Activated T-helper 2 cell treated with anti-CD3 and anti-CD28 coated beads, Interferon-gamma antibody, Interleukin-2, Interleukin-4, amounts not matched to agents 10 μg/mL and 5 μg/mL and 100 μg/mL, durations not matched to agents 14 hours and 24 hours and 36 hours (primary cell): ENCODE results near the gene PCGF1. TPM values are rescaled to one million over a fixed set of nuclear protein-coding genes. Genes with fewer than 3 reads are reported as not detected.

ENCODE experiments used
- DNase-seq: peaks from one replicate; pipeline ENCODE4 v3.0.0; 2021; ENCODE audit warnings: low spot score
- H3K27ac Mint-ChIP-seq: one replicate; pipeline ENCODE4 v1.8.0; 2021; ENCODE audit warnings: mixed read lengths
- H3K27me3 Mint-ChIP-seq: one replicate; pipeline ENCODE4 v1.8.0; 2021; ENCODE audit warnings: low read depth, mixed read lengths
- H3K36me3 Mint-ChIP-seq: one replicate; pipeline ENCODE4 v1.8.0; 2021; ENCODE audit warnings: low read depth, mixed read lengths
- H3K4me1 Mint-ChIP-seq: one replicate; pipeline ENCODE4 v1.8.0; 2021; ENCODE audit warnings: low read depth, mixed read lengths
- H3K4me3 Mint-ChIP-seq: one replicate; pipeline ENCODE4 v1.8.0; 2021; ENCODE audit warnings: low read depth, mild to moderate bottlenecking, moderate library complexity, mixed read lengths
- H3K9me3 Mint-ChIP-seq: one replicate; pipeline ENCODE4 v1.8.0; 2021; ENCODE audit warnings: mixed read lengths
- intact Hi-C: fragments of 100-400 bp; cut with micrococcal nuclease; formaldehyde crosslinking; loops from one replicate; pipeline ENCODE4 v1.15.1; 2023
- total RNA-seq: library from RNA; stranded (reverse); gene quantifications from 2 replicates; pipeline ENCODE4 v1.2.3, GENCODE V29; 2022

Gene PCGF1
- total RNA-seq, 1 donor from 2014 or later = 39.7 TPM

GRCh38 chr2:74522516-74522915 is 15.0 kb upstream of the PCGF1 start:
- no peak for DNase-seq
- peaks cover 23% of the 10 kb centered on the region for H3K36me3 Mint-ChIP-seq
- H3K9me3 Mint-ChIP-seq = no peaks in the 10 kb centered on the region
- H3K27me3 Mint-ChIP-seq = peaks cover 25% of the 10 kb centered on the region
- peaks cover 14% of the 10 kb centered on the region for H3K4me1 Mint-ChIP-seq
- no peak overlapping the region for H3K27ac Mint-ChIP-seq
- intact Hi-C loops = no loop called here
- no peak overlapping the region for H3K4me3 Mint-ChIP-seq

- intact Hi-C loops = no loop called here
- Mint-ChIP-seq H3K36me3 (peaks cover 14% of the 10 kb centered on the region), H3K27me3 (peaks cover 54% of the 10 kb centered on the region), H3K27ac (no peak overlapping the region), H3K4me3 (peak overlapping the region; percentile 68), H3K9me3 (no peaks in the 10 kb centered on the region), H3K4me1 (peaks cover 13% of the 10 kb centered on the region)
- no peak for DNase-seq
Observed at GRCh38 chr2:74516650-74517049, 9.2 kb upstream of the PCGF1 start.

GRCh38 chr2:74515981-74516633 is 8.6 kb upstream of the PCGF1 start:
- H3K4me3 Mint-ChIP-seq = peak overlapping the region; percentile 68
- peak; percentile 65 for DNase-seq
- H3K4me1 Mint-ChIP-seq = peaks cover 15% of the 10 kb centered on the region
- intact Hi-C loops = loop anchor here (2.0 kb wide), 1 partner anchor 13 kb away; the partner anchor contains the start of genes AUP1 and HTRA2
- H3K27ac Mint-ChIP-seq = no peak overlapping the region
- H3K36me3 Mint-ChIP-seq = peaks cover 14% of the 10 kb centered on the region
- H3K9me3 Mint-ChIP-seq = no peaks in the 10 kb centered on the region
- peaks cover 60% of the 10 kb centered on the region for H3K27me3 Mint-ChIP-seq

GRCh38 chr2:74515271-74515980 is 7.9 kb upstream of the PCGF1 start:
- intact Hi-C loops = loop anchor here (2.0 kb wide), 1 partner anchor 13 kb away; the partner anchor contains the start of genes AUP1 and HTRA2
- peaks cover 14% of the 10 kb centered on the region for H3K36me3 Mint-ChIP-seq
- no peaks in the 10 kb centered on the region for H3K9me3 Mint-ChIP-seq
- DNase-seq = no peak
- H3K27ac Mint-ChIP-seq = no peak overlapping the region
- peaks cover 20% of the 10 kb centered on the region for H3K4me1 Mint-ChIP-seq
- H3K4me3 Mint-ChIP-seq = peak overlapping the region; percentile 77
- peaks cover 62% of the 10 kb centered on the region for H3K27me3 Mint-ChIP-seq

GRCh38 chr2:74514368-74515270 is 7.1 kb upstream of the PCGF1 start, which contains the start of gene TLX2:
Gene TLX2 (plus strand): TSS chr2:74514450. CDS start chr2:74514807, 357 bp downstream.
- no peak for DNase-seq
- Mint-ChIP-seq H3K27me3 (peaks cover 59% of the 10 kb centered on the region), H3K4me3 (peak within 1 kb of the TSS; percentile 77), H3K4me1 (peaks cover 23% of the 10 kb centered on the region), H3K36me3 (peaks cover 14% of the 10 kb centered on the region), H3K9me3 (no peaks in the 10 kb centered on the region), H3K27ac (no peak within 1 kb of the TSS)
- intact Hi-C loops = loop anchor here (1.0 to 2.0 kb wide), 2 partner anchors 14 to 15 kb away; partner anchors contain the start of genes AUP1, HTRA2 and LBX2

- Mint-ChIP-seq H3K4me1 (peaks cover 25% of the 10 kb centered on the region), H3K36me3 (peaks cover 14% of the 10 kb centered on the region), H3K27ac (no peak overlapping the region), H3K9me3 (no peaks in the 10 kb centered on the region), H3K27me3 (peaks cover 54% of the 10 kb centered on the region), H3K4me3 (peak overlapping the region; percentile 51)
- intact Hi-C loops = loop anchor here (1.0 to 2.0 kb wide), 2 partner anchors 14 to 15 kb away; partner anchors contain the start of genes AUP1, HTRA2 and LBX2
- no peak for DNase-seq
Observed at GRCh38 chr2:74513605-74514367, 6.3 kb upstream of the PCGF1 start.

GRCh38 chr2:74512744-74513604 is 5.5 kb upstream of the PCGF1 start:
- no peak overlapping the region for H3K27ac Mint-ChIP-seq
- H3K36me3 Mint-ChIP-seq = peaks cover 14% of the 10 kb centered on the region
- H3K9me3 Mint-ChIP-seq = no peaks in the 10 kb centered on the region
- intact Hi-C loops = no loop called here
- peak overlapping the region; percentile 51 for H3K4me3 Mint-ChIP-seq
- no peak for DNase-seq
- H3K4me1 Mint-ChIP-seq = peaks cover 31% of the 10 kb centered on the region
- peaks cover 50% of the 10 kb centered on the region for H3K27me3 Mint-ChIP-seq

- Mint-ChIP-seq H3K27ac (no peak overlapping the region), H3K4me1 (peaks cover 35% of the 10 kb centered on the region), H3K27me3 (peaks cover 37% of the 10 kb centered on the region), H3K4me3 (no peak overlapping the region), H3K9me3 (no peaks in the 10 kb centered on the region), H3K36me3 (peaks cover 19% of the 10 kb centered on the region)
- intact Hi-C loops = no loop called here
- DNase-seq = no peak
Observed at GRCh38 chr2:74511104-74511989, 3.9 kb upstream of the PCGF1 start.

- peaks cover 22% of the 10 kb centered on the region for H3K36me3 Mint-ChIP-seq
- intact Hi-C loops = no loop called here
- no peak overlapping the region for H3K4me3 Mint-ChIP-seq
- no peaks in the 10 kb centered on the region for H3K9me3 Mint-ChIP-seq
- H3K27me3 Mint-ChIP-seq = peaks cover 33% of the 10 kb centered on the region
- no peak for DNase-seq
- H3K4me1 Mint-ChIP-seq = peaks cover 35% of the 10 kb centered on the region
- H3K27ac Mint-ChIP-seq = no peak overlapping the region
Observed at GRCh38 chr2:74510272-74510671, 2.8 kb upstream of the PCGF1 start.

- peaks cover 36% of the 10 kb centered on the region for H3K36me3 Mint-ChIP-seq
- H3K4me1 Mint-ChIP-seq = peaks cover 47% of the 10 kb centered on the region
- no peaks in the 10 kb centered on the region for H3K9me3 Mint-ChIP-seq
- peak overlapping the region; percentile 97 for H3K4me3 Mint-ChIP-seq
- H3K27ac Mint-ChIP-seq = peak overlapping the region; percentile 100
- H3K27me3 Mint-ChIP-seq = peaks cover 25% of the 10 kb centered on the region
- intact Hi-C loops = loop anchor here (1.0 kb wide), 2 partner anchors 21 to 50 kb away; partner anchors contain the start of genes AUP1, HTRA2 and WBP1
- no peak for DNase-seq
Observed at GRCh38 chr2:74507926-74508520, 528 bp upstream of the PCGF1 start.
